CD4-positive, alpha-beta T cell treated with Interferon alpha-2 for 1 hour (primary cell): Measurements from ENCODE around the gene IFT88.
A peak's percentile ranks its signal among the peaks of the same experiment; 100 is the strongest.

ENCODE experiments used
- DNase-seq, 2 donors: peaks; one replicate each; pipeline ENCODE4 v3.0.0-alpha.2; 2020 to 2022

The IFT88 gene

DNA sequence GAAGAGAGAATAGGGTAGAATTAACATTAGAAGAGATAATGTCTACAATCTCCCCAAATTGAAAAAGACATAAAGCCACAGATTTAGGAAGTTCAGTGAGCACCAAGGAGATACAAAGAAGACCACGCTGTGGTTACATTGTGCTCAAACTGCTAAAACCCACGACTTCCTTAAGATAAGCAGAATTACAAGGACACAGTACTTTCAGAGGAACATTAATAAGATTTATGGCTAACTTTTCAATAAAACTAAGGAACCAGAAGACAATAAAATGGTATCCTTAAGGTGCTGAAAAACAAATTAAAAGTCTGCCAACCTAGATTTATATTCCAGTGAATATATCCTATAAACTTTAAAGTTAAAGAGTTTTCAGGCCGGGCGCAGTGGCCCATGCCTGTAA is 129.1 kb downstream of the IFT88 start:
- DNase-seq: no peak

DNA sequence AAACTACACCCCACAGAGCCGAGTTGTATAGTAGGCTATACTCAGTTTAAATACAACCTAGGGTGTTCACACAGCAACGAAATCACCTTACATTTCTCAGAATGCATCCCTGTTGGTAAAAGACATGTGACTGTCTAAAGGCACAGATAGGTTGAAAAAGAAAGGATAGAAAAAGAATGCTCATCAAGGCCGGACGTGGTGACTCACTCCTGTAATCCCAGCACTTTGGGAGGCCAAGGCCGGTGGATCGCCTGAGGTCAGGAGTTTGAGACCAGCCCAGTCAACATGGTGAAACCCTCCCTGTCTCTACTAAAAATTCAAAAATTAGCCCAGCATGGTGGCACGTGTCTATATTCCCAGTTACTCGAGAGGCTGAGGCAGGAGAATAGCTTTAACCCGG is 132.8 kb downstream of the IFT88 start:
- DNase-seq: no peak

DNA sequence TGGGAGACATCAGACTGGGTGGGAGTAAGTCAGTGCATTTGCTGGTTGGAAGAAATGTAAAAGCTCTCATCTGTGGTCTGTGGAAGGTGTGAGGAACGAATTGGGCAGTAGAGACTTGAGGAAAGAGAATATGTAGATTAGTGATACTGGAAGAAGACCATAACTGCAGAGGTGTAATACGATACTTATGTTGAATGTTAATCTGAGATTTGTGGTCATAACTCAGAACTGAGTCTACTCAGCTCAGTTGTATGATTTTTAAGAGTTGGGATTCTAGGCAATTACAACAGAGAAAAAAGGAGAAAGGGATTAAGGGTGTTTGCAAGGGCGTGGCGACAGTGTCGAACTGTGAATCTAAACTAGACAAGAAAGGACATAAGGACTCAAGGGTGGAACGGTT is 133.3 kb downstream of the IFT88 start:
- no peak for DNase-seq

- no peak for DNase-seq
Observed at GRCh38 chr13:20701461-20701860, 134.5 kb downstream of the IFT88 start.

GRCh38 chr13:20702530-20702914 is 135.6 kb downstream of the IFT88 start:
- no peak for DNase-seq

DNA sequence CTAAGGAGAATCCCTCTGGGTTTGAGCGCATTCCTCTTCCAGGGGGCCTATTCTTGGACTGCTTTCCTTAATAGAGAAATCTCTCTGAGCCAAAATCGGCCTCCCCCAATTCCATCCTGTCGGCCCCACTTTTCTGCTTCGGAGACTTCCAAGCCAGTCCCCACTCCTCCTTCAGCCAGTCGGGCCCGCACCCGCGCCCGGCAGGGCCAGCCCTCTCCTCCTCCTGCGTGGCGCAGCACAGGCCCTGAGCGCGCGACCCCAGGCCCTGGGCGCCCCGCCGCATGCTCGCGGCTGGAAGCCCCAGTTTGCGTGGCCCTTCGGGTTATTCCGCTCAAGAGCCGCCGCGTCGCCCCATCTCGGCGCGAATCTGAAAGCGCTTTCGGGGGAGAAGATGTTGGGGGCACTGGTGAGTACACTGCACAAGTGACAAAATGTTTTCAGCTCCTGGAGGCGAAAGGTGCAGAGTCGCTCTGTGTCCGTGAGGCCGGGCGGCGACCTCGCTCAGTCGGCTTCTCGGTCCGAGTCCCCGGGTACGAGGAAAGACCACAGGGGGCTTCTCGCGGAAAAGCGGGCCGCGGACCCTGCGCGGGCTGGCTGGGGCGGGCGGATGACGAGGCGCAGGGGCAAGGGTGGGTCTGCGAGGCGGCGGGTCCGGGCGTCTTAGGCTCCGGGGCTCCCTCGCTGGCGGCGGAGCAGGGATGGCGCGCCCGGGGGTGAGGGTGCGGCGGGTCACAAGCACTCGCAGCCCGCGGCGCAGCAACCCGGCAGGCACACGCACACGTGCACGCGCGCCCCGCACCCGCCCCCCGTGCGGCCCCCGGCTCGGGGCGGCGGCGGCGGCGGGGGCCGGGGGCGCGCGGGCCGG is 136.2 kb downstream of the IFT88 start, which contains the start of gene IL17D:
Gene IL17D, plus strand, starts transcription at position 785 of the 865 bp plus-strand sequence. CDS start 303 bp downstream, outside the sequence.
- DNase-seq: peak; percentile 15 to 48

GRCh38 chr13:20703780-20704458 is 137.0 kb downstream of the IFT88 start:
- peak; percentile 81 to 86 for DNase-seq

- DNase-seq: no peak
Observed at GRCh38 chr13:20704459-20705069, 137.6 kb downstream of the IFT88 start.

- no peak for DNase-seq
Observed at GRCh38 chr13:20706661-20707060, 139.7 kb downstream of the IFT88 start.

DNA sequence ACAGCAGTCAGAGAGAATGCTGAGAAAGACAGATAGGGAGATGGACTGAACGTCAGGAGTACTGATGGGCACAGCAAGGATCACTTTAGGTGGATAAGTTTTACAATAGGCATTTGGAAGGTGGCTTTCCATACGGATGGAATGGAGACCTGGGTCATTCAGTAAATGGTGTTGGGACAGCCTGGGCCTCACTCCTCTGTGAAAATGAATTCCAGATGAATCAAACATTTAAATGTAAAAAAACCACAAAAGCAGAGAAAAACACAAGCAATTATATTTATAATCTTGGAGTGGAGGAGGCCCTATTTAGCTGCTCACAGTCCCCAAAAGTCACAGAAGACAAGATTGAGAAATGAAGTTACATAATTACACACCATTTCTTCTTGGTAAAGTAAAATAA is 141.3 kb downstream of the IFT88 start:
- DNase-seq: no peak

DNA sequence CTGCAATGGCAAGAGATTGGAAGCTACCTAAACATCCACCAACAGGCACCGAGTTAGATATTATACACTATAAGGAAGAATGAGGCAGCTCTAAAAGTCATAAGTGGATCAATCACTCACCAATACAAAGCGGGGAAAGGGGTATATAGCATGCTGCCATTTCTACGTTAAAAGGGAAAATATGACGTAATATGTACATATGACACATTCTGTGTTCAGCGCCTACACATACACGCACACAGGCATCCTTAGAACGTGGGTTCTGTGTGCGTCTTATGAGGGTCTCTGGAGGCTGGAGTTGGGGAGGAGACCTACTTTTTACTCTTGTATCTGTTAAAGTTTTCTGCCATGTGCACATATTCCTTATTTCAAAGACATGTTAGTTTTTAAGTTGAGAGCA is 142.4 kb downstream of the IFT88 start:
- no peak for DNase-seq

GRCh38 chr13:20709782-20710181 is 142.8 kb downstream of the IFT88 start:
- no peak for DNase-seq

- no peak for DNase-seq
Observed at GRCh38 chr13:20711301-20712044, 144.5 kb downstream of the IFT88 start.

- DNase-seq: no peak
Observed at GRCh38 chr13:20713014-20713376, 146.0 kb downstream of the IFT88 start.

DNA sequence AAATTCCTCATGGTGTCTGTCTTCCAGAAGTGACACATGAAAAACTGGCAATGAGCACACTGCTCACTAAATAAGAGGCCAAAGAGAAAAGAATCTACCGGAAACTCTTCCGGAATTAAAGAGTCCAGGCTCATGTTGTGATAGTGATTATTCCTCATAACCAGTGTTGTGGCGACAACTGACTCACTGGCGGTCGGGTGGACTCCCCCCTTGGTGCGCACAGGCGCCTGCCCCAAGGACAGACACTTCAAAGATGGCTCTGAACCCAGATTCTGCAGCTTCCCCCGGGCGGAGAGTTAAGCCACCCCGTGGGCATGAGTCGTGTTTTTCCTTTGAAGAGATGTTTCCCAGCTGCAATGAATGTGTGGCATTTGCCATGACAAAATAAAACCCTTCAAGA is 146.8 kb downstream of the IFT88 start:
- no peak for DNase-seq

GRCh38 chr13:20714161-20714560 is 147.2 kb downstream of the IFT88 start:
- DNase-seq: no peak

GRCh38 chr13:20714563-20715329 is 147.8 kb downstream of the IFT88 start:
- DNase-seq: no peak

- DNase-seq: no peak
Observed at GRCh38 chr13:20715330-20715712, 148.4 kb downstream of the IFT88 start.

DNA sequence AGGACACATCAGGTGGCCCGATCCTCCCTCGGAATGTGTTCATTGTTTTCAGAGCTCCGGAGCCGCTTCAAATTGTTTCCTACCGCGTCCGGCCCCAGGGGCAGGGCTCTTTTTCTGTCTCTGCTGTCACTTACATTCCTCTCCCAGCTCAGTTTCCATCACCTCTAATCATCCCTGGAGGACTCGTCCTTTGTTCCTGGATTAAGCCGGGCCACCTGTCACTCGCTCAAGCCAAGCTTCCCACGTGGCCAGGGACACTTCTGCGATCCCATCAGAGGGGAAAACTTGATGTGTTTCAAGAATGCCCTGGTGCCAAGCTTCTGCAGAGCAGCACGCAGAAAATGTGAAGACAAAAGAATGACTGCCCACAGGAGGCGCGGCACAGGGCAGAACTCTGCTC is 150.0 kb downstream of the IFT88 start:
- no peak for DNase-seq

- DNase-seq: no peak
Observed at GRCh38 chr13:20717581-20718542, 150.9 kb downstream of the IFT88 start.

GRCh38 chr13:20718958-20719566 is 152.1 kb downstream of the IFT88 start:
- no peak for DNase-seq
